ENCODE data around the gene BMPR2. TPM values are rescaled to one million over a fixed set of nuclear protein-coding genes. Genes with fewer than 3 reads are reported as not detected.
"Not testable (repeated sequence)": the region's sequence is repeated elsewhere in the genome, so short reads cannot be mapped to it uniquely, and the experiment has no call there.

Gene BMPR2
- total and polyA plus RNA-seq, 2 of the 8 experiments (the other 6 are each of a cell fraction or from before 2014, with no cell fraction given): 5.5 to 19.8 TPM

- H4K5ac ChIP-seq (ENCODE audit: insufficient read length, low read depth, low read length); H3K56ac ChIP-seq (replicated peaks; ENCODE audit: insufficient read length, low read depth, low read length); H3K36me3 ChIP-seq (ENCODE audit: control insufficient read depth in 2 of 4, insufficient read depth in 4 of 4, low read length in 3 of 4); H2BK20ac ChIP-seq (ENCODE audit: low read length); H3K23ac ChIP-seq (ENCODE audit: insufficient read length); H2AFZ ChIP-seq (ENCODE audit: low read length); H2AK5ac ChIP-seq (ENCODE audit: low read depth, low read length); H3K4me3 ChIP-seq (ENCODE audit: extremely low read depth in 1 of 4, insufficient read depth in 2 of 4, low read depth in 3 of 4, low read length in 4 of 4); DNase-seq (ENCODE audit: low read depth in 1 of 2, low spot score in 2 of 2); H4K8ac ChIP-seq (ENCODE audit: extremely low read depth, insufficient read depth, low read length); H3K4me2 ChIP-seq (ENCODE audit: insufficient read depth in 1 of 2, low read depth in 2 of 2, low read length in 2 of 2); H3K79me2 ChIP-seq (ENCODE audit: control insufficient read depth in 1 of 2, insufficient read depth in 2 of 2, low read length in 2 of 2); H3K14ac ChIP-seq (ENCODE audit: insufficient read length); H4K91ac ChIP-seq (replicated peaks; ENCODE audit: insufficient read length, low read length); POLR2A ChIA-PET (ENCODE audit: partially characterized antibody); H3K79me1 ChIP-seq (ENCODE audit: low read depth, low read length); H3K27ac ChIP-seq (ENCODE audit: low read depth, low read length); H2BK120ac ChIP-seq (replicated peaks; ENCODE audit: low read depth, low read length); H4K20me1 ChIP-seq (replicated peaks in 1 of 2; ENCODE audit: control insufficient read depth in 1 of 2, insufficient read depth in 2 of 2, low read length in 2 of 2); H2BK12ac ChIP-seq (ENCODE audit: low read depth, low read length); H3K9ac ChIP-seq (replicated peaks in 1 of 4; ENCODE audit: extremely low read depth in 1 of 4, low read depth in 3 of 4, low read length in 3 of 4); H3K18ac ChIP-seq (ENCODE audit: extremely low read depth, low read length); H3K4ac ChIP-seq (replicated peaks; ENCODE audit: insufficient read length, low read depth, low read length); H3K9me3 ChIP-seq (ENCODE audit: insufficient read depth in 2 of 2, low read depth in 1 of 2, low read length in 1 of 2); H2BK15ac ChIP-seq (ENCODE audit: low read length); H2BK5ac ChIP-seq (ENCODE audit: low read depth, low read length); H3K4me1 ChIP-seq (replicated peaks in 1 of 4; ENCODE audit: control insufficient read depth in 3 of 4, insufficient read depth in 4 of 4, low read length in 3 of 4); H3K23me2 ChIP-seq (ENCODE audit: low read depth, low read length); H3K27me3 ChIP-seq (replicated peaks in 1 of 4; ENCODE audit: control insufficient read depth in 3 of 4, extremely low read depth in 1 of 4, insufficient read depth in 3 of 4, low read length in 3 of 4): not testable (repeated sequence)
- peak; percentile 7 for FAIRE-seq
- WGBS, 2 experiments (ENCODE audit: extremely low coverage in 1 of 2, insufficient coverage in 1 of 2, insufficient read length in 1 of 2, insufficient replicate concordance in 2 of 2, low coverage in 1 of 2, low lambda C conversion rate in 2 of 2, missing lambda C conversion rate in 1 of 2): 91% methylated on average over 5 of the region's 5 CpGs; no CpG with 5 or more reads in 1 of the 2 experiments
- CTCF ChIA-PET (ENCODE audit: partially characterized antibody): interaction anchor here (1.0 to 2.4 kb wide), 6 partner anchors 10 to 304 kb away, joined by 3 to 21 read pairs (median 4); no protein-coding TSS in a partner anchor
Measured at GRCh38 chr2:202575194-202575593, 199.1 kb downstream of the BMPR2 start.
